ENCODE results near the gene TCTA. TPM values are rescaled to one million over a fixed set of nuclear protein-coding genes. Genes with fewer than 3 reads are reported as not detected.

The TCTA gene
- total and polyA plus RNA-seq, 2 of the 8 experiments (the other 6 are each of a cell fraction or from before 2014, with no cell fraction given) = 6.2 to 11.0 TPM

DNA sequence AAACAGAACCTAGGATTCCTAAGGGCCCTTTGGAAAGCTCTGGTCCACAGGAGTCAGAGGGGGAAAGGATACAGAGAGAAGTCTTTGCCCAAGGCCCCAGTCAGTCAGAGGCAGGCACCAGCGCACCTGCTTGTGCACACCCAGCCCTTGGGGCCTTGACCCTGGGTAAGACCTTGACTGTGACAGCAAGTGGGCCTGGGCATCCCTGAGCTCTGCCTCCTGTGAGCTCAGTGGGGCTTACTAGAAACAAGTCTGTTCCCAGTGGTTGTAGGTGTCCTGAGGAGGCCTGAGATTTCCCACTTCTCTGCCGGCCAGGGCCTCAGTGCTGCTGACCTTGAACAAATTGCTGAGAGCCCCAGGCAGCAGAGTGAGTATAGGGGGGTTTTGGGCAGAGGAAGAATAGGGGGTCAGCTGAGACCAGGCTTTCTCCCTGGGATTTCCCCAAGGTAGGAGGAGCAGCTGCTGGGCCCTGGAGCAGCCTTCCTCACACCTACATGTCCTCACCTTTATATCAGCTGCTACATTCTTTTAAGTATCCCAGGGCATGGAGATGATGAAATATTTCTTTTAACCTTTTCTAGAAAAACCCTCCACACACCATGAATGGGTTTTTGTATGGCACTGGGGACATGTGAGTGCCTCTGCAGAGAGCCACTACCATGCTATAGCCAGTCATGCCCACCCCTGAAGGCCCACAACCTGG is 48.1 kb downstream of the TCTA start (continued):
- TF ChIP-seq, protein P1, sequence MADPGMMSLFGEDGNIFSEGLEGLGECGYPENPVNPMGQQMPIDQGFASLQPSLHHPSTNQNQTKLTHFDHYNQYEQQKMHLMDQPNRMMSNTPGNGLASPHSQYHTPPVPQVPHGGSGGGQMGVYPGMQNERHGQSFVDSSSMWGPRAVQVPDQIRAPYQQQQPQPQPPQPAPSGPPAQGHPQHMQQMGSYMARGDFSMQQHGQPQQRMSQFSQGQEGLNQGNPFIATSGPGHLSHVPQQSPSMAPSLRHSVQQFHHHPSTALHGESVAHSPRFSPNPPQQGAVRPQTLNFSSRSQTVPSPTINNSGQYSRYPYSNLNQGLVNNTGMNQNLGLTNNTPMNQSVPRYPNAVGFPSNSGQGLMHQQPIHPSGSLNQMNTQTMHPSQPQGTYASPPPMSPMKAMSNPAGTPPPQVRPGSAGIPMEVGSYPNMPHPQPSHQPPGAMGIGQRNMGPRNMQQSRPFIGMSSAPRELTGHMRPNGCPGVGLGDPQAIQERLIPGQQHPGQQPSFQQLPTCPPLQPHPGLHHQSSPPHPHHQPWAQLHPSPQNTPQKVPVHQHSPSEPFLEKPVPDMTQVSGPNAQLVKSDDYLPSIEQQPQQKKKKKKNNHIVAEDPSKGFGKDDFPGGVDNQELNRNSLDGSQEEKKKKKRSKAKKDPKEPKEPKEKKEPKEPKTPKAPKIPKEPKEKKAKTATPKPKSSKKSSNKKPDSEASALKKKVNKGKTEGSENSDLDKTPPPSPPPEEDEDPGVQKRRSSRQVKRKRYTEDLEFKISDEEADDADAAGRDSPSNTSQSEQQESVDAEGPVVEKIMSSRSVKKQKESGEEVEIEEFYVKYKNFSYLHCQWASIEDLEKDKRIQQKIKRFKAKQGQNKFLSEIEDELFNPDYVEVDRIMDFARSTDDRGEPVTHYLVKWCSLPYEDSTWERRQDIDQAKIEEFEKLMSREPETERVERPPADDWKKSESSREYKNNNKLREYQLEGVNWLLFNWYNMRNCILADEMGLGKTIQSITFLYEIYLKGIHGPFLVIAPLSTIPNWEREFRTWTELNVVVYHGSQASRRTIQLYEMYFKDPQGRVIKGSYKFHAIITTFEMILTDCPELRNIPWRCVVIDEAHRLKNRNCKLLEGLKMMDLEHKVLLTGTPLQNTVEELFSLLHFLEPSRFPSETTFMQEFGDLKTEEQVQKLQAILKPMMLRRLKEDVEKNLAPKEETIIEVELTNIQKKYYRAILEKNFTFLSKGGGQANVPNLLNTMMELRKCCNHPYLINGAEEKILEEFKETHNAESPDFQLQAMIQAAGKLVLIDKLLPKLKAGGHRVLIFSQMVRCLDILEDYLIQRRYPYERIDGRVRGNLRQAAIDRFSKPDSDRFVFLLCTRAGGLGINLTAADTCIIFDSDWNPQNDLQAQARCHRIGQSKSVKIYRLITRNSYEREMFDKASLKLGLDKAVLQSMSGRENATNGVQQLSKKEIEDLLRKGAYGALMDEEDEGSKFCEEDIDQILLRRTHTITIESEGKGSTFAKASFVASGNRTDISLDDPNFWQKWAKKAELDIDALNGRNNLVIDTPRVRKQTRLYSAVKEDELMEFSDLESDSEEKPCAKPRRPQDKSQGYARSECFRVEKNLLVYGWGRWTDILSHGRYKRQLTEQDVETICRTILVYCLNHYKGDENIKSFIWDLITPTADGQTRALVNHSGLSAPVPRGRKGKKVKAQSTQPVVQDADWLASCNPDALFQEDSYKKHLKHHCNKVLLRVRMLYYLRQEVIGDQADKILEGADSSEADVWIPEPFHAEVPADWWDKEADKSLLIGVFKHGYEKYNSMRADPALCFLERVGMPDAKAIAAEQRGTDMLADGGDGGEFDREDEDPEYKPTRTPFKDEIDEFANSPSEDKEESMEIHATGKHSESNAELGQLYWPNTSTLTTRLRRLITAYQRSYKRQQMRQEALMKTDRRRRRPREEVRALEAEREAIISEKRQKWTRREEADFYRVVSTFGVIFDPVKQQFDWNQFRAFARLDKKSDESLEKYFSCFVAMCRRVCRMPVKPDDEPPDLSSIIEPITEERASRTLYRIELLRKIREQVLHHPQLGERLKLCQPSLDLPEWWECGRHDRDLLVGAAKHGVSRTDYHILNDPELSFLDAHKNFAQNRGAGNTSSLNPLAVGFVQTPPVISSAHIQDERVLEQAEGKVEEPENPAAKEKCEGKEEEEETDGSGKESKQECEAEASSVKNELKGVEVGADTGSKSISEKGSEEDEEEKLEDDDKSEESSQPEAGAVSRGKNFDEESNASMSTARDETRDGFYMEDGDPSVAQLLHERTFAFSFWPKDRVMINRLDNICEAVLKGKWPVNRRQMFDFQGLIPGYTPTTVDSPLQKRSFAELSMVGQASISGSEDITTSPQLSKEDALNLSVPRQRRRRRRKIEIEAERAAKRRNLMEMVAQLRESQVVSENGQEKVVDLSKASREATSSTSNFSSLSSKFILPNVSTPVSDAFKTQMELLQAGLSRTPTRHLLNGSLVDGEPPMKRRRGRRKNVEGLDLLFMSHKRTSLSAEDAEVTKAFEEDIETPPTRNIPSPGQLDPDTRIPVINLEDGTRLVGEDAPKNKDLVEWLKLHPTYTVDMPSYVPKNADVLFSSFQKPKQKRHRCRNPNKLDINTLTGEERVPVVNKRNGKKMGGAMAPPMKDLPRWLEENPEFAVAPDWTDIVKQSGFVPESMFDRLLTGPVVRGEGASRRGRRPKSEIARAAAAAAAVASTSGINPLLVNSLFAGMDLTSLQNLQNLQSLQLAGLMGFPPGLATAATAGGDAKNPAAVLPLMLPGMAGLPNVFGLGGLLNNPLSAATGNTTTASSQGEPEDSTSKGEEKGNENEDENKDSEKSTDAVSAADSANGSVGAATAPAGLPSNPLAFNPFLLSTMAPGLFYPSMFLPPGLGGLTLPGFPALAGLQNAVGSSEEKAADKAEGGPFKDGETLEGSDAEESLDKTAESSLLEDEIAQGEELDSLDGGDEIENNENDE (IDR thresholded peaks at IDR 0.05; ENCODE audit: insufficient replicate concordance, low read length) = no peak
- 0 out of 3 replicates have a peak, but pooled peaks of 1 of the 2 experiments have one; percentile 27 for TF ChIP-seq POLR2A (IDR thresholded peaks at IDR 0.05; ENCODE audit: control extremely low read depth in 1 of 2, low read depth in 2 of 2, low read length in 2 of 2)
